HG03103 (cell line): Measurements from ENCODE around the gene PLCD1.
"Not testable (repeated sequence)": the region's sequence is repeated elsewhere in the genome, so short reads cannot be mapped to it uniquely, and the experiment has no call there.

Experiments used
- ATAC-seq: cut with Tn5 transposase; IDR thresholded peaks from one replicate; pipeline ENCODE4 v1.9.1; 2021; ENCODE audit warnings: low read depth; ENCODE audit not compliant: unreplicated experiment

Gene PLCD1

DNA sequence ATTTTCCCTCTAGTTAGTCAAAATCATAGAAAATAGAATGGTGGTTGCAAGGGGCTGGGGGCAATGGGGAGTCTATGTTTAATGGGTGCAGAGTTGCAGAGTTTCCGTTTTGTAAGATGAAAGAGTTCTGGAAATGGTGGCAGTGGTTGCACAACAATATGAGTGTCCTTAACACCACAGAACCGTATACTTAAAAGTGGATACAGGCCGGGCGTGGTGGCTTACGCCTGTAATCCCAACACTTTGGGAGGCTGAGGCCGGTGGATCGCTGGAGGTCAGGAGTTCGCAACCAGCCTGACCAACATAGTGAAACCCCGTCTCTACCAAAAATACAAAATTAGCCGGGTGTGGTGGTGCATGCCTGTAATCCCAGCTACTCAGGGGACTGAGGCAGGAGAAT is 41.1 kb downstream of the PLCD1 start:
- ATAC-seq = not testable (repeated sequence)

DNA sequence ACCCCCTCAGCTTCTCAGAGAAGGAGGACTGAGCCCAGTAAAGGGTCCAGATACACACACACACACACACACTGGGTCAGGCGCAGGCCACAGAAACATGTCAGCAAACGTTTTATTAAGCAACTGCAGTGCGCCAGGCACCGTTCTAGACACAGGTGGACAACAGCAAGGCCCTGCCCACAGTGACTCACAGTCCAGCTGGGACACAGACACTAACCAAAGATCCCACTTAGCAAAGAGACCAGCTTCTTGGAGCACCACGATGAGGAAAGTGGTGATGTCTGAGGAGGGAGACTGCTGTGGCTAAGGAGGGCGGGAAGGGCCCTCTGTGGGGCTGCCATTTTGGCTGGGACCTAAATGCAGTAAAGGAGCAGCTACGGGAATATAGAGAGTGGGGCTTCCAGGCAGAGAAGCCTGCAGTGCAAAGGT is 41.7 kb downstream of the PLCD1 start:
- no peak for ATAC-seq

DNA sequence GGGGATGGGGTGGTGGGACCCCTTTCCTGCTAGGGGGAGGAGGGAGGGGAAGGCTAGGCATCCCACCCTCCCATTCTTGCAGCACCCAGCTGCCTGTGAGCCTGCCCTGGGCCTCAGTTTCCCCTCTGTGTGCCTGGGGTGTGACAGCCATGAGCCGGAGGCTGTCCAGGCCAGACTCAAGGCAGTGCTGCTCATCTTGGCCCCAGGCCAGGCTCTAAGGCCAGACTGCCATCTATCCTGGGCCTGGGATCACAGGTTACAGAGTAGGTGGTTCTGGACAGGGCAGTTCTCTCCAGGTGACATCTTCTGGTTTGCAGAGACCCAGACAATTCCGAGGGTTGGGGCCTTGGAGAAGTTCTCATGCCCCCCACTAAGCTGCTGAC is 42.1 kb downstream of the PLCD1 start:
- ATAC-seq = no peak

DNA sequence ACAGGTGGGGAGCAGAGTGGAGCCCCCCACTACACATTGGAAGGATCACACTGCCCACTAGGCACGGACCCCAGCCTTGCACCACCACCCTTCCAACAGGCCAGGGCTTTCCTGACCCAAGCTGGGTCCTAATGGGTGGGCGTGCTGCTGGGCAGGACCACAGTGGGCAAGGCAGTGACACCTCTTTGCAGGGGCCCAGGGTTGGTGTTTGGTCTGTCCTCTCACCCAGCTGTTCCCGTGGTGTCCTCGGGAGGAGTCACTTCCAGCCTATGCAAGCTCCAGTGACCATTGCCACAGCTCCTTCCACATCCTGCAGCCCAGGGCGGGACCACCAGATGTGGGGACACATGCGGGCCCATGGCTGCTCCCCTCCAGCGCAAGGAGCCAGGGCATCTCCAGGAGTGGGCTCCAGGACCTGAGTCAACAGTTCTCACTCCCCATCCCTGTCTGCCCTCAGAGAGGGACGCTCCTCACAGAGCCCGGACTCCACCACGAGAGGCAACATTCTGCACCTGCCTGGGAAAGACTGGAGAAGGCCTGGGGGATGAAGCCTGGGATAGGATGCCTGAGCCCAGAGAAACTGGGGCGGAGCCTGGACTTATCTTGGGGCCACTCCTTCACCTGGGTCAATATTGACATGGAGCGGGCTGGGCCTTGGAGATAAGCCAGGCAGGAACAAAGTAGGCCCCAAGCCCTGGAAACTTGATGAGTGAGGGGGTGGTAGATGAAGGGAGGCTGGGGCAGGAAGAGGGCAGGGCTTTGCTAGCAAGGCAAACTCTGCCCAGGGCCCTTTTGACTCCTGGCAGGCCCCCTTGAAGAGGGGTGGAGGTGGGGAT is 42.7 kb downstream of the PLCD1 start:
- ATAC-seq = no peak

DNA sequence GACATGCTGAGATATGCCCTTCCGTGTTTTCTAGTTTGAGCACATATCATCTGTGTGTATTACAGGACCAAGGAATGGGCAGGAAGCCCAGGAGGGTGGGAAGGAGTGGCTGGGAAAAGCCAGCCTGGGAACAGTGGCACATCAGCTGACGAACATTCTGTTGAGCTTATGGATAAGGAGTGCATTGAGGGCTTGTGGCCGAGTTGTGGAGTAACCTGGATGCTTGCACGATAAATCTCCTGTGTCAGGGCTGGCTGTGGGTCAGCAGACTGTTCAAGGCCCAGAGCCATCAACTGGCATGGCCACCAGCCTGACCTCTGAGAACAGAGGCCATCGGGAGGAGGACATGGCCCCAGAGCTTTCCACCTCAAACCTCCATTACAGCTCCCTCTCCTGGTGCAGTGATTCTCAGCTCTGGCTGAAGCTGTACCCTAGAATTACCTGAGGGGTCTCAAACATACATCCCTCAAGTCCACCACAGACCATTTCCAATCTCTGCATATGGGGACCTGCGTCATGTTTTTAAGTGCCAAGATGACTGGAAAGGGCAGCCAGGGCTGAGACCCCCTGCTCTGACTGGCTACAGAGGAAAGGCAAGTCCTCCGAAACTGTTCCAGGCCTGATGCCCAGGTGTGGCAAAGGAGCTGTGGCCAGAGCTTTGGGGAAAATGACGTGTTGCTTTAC is 43.7 kb downstream of the PLCD1 start:
- ATAC-seq = no peak

DNA sequence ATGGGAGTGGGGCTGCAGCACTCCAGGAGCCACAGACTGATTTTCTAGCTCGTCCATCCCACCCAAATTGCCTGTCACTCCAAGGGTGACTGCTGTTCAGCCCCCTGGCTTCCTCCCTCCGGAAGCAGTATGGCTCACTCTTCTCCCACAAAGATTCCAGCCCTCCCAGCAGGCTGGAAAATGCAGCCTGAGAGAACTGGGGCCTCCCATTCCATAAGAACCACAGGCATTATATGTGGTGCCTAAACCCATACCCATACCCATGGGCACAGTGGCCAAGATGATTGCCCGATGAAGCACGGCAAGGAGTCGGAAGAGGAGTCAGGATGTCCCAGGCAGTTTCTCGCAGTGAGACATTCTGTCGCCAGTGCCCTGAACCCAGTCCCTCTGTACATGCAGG is 44.8 kb downstream of the PLCD1 start:
- ATAC-seq = no peak

DNA sequence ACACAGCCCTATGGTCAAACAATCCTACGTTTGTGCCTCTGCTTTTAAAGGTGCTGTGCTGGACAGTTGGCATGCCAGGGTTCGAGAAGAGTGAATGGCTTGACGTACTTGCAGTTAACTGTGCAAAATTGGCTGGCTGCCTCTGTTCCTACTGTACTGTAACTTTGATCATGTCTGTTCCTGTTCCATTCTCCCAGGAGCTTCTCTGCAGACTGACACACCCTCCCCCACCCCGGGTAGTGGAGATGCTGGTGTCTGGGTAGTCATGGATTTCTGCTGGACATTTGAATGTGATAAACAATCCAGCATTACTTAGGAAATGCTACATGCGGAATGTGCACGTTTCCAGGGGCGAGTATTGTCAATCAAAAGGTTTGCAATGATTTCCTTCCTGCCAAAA is 45.4 kb downstream of the PLCD1 start:
- no peak for ATAC-seq

DNA sequence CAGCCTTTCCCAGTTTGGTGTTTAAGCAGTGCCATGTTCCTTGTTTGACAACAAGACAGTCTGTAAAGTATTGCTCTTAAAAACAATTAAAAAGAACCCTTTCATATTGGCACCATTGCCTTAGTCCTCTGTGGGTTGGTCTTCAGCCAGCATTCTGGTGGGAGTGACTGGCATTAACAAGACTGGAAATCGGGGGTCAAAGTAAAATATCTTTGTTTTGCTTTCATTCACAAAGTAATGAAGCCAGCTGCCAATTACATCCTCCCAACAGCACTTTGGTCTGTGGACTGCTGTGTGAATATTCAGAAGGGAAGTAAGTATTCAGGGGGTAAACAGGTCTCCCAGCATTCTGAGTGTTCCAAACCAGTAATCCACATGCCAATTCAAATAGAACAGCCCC is 47.1 kb downstream of the PLCD1 start:
- no peak for ATAC-seq

DNA sequence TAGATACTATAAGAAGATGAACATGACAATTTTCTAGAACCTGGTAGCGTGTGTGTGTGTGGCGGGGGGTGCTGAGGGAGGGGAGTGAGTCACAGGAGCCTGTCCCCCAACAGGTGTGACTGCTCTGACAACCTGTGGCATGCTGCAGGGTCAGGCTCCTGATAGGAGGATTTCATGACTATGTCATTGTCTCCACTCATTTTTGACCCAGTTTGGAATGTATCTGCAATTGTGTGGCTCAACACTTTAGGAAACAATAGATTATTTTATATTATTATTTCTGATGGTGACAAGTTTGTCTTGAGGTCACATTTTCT is 48.1 kb downstream of the PLCD1 start:
- no peak for ATAC-seq

DNA sequence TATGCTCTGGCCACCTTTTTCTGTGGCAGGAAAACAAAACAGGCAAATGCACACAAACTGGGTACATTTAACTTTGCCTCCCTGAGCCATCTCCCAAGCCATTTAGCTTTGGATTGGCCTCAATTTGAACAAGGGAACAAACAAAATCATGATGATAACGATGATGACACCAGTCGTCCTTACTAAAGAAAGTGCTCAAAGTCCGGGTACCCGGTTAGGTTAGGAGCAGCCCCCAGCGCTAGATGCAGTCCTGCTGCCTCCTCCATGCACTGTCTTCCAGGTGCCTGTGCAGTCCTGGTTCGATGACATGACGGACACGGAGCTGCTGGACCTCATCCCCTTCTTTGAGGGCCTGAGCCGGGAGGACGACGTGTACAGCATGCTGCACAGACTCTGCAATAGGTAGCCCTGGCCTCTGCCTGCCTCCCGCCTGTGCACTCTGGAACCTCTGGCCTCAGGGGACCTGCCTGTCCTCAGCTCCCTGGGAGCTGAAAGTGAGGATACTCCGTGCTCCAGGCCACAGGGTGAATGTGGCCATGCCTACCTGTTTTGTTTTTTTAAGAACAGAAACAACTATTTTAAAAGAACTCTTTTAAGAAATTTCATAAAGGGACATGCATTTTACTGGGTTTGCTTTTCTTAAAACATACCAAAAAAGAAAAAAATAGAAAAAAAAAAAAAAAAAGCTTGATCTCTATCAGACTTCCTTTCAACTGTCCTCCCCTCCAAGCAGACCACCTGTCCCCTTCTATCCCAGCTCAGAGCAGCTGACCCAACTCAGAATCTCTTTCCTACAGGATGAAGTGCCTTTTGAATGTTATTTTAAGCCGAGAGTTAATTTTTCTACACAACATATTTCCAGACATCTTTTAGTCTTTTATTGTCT is 48.7 kb downstream of the PLCD1 start:
- ATAC-seq = no peak

DNA sequence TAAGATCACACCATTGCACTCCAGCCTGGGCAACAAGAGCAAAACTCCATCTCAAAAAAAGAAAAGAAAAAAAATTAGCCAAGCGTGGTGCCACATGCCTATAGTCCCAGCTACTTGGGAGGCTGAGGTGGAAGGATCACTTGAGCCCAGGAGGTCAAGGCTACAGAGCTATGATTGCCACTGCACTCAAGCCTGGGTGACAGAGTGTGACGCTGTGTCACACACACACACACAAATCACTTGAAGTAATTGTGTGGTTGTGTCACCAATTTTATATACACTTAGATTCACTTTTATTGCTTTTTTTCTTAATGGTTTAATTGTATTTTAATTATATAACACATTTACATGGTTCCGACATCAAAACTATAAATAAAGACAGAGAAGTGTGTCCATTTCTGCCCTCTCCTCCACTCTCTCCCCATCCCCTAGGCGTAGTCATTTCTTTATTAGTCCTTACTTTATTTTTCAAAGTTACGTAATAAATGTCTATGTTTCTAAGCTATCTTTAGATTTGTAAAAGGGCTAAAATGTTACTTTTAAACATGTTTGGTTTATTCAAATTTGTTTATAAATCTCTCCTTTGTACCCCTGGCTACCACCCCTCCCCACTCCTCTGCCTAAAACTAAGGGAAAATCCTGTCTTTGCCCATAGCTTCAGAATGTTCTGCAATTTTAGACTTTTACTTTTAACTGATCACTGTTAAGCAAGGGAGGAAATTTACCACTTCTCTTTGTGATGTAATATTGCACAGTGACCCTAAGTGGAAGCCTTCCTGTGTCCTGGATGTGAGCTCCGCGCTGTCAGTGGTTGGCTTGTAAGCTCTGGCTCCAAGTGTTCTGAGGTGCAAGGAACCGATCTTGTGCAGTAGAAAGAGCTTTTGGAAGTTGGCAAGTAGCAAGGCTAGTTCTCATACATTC is 49.6 kb downstream of the PLCD1 start:
- no peak for ATAC-seq

DNA sequence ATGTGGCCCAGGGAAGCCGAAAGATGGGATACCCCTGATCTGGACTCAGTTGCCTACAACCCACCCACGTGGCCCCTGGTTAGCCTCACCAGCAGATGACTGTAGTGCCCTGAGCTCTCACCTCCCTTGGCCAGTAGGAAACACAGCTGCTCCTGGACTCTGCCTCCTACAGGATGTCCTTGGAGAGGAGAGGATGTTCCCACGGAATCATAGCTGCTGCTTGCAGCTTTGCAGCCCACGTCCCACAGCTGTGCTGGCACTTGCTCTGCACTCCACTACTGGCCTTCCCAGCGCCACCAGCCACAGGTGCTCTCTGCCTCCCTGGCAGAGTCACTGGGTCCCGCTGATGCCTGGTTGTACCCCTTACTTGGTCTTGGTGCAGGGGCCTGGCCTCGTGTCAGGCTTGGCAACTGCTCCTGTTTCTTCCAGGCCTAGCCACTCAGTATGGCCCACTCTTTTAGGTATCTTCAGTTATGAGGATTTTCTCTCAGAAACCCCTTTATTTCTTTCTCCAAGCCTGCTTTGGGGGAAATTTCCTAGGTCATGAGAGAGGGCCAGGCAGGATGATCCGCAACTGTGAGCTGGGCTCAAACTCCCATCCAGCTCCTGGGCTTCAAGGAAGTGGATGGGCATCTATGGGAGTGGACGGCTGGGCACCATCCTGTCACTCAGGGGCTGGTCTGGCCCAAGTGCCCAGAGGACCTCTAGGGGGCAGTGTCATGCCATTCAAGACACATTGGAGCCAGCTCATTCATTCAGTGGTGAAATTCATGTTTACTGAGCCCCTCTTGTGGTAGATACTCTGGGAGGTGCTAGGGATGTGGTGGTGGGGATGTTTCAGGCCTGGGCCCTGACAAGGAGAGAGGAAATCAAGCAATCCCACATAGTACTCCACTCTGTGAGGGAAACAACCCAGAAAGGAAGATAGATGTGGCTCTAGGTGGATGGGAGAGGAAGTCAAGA is 55.0 kb downstream of the PLCD1 start:
- ATAC-seq = peak; percentile 95

DNA sequence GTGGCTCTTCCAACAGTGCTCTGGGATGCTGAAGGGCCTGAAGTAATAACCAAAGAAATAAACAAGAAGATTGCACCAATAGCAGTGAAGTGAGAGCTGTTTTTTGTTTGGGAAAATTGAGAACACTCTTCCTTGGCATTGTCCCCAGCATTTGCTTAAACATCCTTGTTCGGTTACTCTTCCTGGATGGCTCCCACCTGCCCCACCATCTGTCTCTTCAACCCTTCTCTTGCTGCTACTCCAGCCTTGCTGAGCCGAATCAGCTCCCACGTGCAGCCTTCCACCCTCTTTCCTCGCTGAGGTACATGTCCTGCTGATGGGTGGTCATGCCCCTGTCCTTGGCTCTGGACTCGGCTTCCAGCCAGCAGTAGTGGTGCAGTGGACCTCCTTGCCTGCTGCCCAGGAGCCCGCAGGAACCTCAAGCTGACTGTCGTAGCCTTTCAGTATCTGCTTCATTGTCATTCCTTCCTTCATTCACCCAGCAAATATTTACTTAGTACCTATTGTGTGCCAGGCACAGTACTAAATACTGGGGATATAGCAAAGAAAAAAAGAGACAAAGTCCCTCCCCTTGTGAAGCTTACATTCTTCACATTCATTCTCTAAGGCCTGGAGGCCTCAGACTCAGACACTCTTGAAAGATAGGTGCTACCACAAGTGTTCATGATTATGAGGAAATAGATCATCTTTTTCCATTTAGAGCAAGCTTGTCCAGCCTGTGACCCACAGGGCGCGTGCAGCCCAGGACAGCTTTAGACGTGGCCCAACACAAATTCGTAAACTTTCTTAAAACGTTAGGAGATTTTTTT is 56.0 kb downstream of the PLCD1 start:
- no peak for ATAC-seq

DNA sequence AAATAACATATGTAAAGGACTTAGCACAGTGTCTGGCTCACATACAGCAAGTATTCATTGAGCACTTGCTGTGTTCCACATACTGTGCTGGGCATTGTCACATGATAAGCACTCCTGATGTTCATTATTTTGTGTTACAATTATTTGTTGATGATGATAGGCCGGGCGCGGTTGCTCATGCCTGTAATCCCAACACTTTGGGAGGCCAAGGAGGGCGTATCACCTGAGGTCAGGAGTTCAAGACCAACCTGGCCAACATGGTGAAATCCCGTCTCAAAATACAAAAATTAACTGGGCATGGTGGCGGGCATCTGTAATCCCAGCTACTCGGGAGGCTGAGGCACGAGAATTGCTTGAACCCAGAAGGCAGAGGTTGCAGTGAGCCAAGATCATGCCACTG is 57.4 kb downstream of the PLCD1 start:
- ATAC-seq = not testable (repeated sequence)

DNA sequence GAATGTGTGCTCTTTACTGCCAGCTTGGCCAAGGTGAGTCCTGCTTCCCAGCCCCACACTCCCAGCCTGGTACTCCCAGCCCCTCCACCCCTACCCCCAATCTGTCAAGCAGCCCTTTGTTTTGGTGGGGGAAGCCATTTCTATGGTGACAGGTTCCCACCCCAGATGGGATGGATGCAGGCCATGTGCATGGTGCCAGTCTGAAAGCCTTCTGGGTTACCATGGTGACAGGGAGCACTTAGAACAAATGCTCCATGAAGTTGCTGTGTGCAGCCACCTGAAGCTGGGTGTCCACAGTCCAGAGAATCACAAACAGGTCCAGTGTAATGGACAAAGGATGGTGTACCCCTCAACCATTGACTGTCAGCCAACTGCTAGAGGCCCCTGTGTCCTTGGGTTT is 58.0 kb downstream of the PLCD1 start:
- ATAC-seq = no peak

DNA sequence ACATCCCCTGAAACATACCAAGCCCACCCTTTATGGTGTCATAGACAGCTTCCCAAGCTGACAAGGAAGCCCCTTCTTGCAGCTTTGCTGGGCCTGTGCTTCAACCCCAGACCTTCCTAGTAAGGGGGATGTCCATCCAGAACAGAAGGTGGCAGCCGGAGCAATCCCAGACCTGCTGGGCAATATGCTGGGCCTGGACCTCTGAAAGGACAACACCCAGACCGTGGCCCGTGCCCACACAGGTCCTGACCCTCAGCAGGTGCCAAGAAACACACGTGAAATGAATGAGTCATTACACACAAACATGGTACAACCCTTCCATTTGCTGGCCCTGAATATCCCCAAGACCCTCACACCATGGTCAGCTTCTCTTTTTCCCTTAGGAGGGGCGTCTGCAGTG is 58.6 kb downstream of the PLCD1 start:
- no peak for ATAC-seq

DNA sequence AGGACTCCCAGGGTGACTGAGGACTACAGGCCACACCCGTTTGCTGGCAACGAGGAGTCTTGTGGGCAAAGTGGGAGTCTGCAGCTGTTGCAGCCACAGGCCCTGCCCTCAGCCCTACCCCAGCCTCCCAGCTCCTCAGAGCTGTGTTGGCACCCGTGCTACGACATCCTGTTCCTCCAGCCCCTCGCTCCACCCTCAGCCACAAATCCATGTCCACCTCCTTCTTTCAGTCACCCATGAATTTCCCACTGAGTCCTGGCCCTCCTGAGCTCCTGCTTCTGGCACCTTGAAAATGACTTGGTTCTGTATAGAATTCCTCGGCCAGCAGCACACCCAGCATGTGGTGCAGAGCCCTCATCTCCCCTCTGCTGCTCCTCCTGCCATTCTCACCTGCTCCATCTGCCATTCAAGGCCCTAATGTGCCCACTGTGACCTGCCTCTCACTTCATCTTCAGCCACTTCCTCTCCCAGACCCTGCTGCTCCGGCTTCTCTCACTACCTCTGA is 59.8 kb downstream of the PLCD1 start:
- no peak for ATAC-seq
